Left ventricle myocardium inferior (tissue), 1 donor: ENCODE data around the gene ADK. TPM values are rescaled to one million over a fixed set of nuclear protein-coding genes. Genes with fewer than 3 reads are reported as not detected.

Experiments used
- DNase-seq: peaks from one replicate; pipeline ENCODE4 v3.0.0-alpha.2; 2020
- H3K27ac ChIP-seq: fragments of 200-600 bp; replicated peaks from 2 replicates; pipeline ENCODE4 v1.8.0; 2021
- H3K27me3 ChIP-seq: fragments of 200-600 bp; 2 replicates; pipeline ENCODE4 v1.8.0; 2021; ENCODE audit warnings: low read depth
- H3K36me3 ChIP-seq: fragments of 200-600 bp; 2 replicates; pipeline ENCODE4 v1.8.0; 2021
- H3K4me1 ChIP-seq: fragments of 200-600 bp; 2 replicates; pipeline ENCODE4 v1.8.0; 2021
- H3K4me3 ChIP-seq: fragments of 200-600 bp; 2 replicates; pipeline ENCODE4 v1.8.0; 2021; ENCODE audit warnings: mild to moderate bottlenecking, moderate library complexity
- H3K9me3 ChIP-seq: fragments of 200-600 bp; replicated peaks from 2 replicates; pipeline ENCODE4 v1.8.0; 2021
- intact Hi-C: fragments of 100-400 bp; cut with micrococcal nuclease; formaldehyde crosslinking; loops from one replicate; pipeline ENCODE4 v1.11.0; 2022
- total RNA-seq: library from RNA; stranded (reverse); fragmentation: NEBNext Ultra II Directional; extraction: Animal tissue kit (Norgen Biotek cat#: 25700); gene quantifications from one replicate; pipeline ENCODE4 v1.2.1, GENCODE V29; 2021
- TF ChIP-seq, protein P1 (sequence below): fragments of 200-600 bp; IDR thresholded peaks from 2 replicates; pipeline ENCODE4 v1.8.0; 2021; ENCODE audit warnings: antibody characterized with exemption, mild to moderate bottlenecking, borderline replicate concordance
- donor health status: DM: no; HTN: yes; CAD: no; lungs with severe emphysema.

ADK gene
- total RNA-seq, 1 donor from 2014 or later = 41.3 TPM

GRCh38 chr10:74500816-74501215 lies 349.8 kb downstream of the ADK start:
- intact Hi-C loops = no loop called here
- no peak for DNase-seq
- Histone ChIP-seq H3K27me3 (no peaks in the 10 kb centered on the region), H3K9me3 (peaks cover 5% of the 10 kb centered on the region), H3K4me3 (no peak overlapping the region), H3K36me3 (no peaks in the 10 kb centered on the region), H3K27ac (no peak overlapping the region), H3K4me1 (peaks cover 31% of the 10 kb centered on the region)
- TF ChIP-seq, protein P1, sequence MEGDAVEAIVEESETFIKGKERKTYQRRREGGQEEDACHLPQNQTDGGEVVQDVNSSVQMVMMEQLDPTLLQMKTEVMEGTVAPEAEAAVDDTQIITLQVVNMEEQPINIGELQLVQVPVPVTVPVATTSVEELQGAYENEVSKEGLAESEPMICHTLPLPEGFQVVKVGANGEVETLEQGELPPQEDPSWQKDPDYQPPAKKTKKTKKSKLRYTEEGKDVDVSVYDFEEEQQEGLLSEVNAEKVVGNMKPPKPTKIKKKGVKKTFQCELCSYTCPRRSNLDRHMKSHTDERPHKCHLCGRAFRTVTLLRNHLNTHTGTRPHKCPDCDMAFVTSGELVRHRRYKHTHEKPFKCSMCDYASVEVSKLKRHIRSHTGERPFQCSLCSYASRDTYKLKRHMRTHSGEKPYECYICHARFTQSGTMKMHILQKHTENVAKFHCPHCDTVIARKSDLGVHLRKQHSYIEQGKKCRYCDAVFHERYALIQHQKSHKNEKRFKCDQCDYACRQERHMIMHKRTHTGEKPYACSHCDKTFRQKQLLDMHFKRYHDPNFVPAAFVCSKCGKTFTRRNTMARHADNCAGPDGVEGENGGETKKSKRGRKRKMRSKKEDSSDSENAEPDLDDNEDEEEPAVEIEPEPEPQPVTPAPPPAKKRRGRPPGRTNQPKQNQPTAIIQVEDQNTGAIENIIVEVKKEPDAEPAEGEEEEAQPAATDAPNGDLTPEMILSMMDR = no peak

GRCh38 chr10:74502963-74503608 lies 352.1 kb downstream of the ADK start:
- intact Hi-C loops = no loop called here
- Histone ChIP-seq H3K27me3 (no peaks in the 10 kb centered on the region), H3K4me1 (peaks cover 31% of the 10 kb centered on the region), H3K9me3 (peaks cover 5% of the 10 kb centered on the region), H3K27ac (no peak overlapping the region), H3K4me3 (no peak overlapping the region), H3K36me3 (no peaks in the 10 kb centered on the region)
- no peak for DNase-seq
- TF ChIP-seq, protein P1 = no peak

DNA sequence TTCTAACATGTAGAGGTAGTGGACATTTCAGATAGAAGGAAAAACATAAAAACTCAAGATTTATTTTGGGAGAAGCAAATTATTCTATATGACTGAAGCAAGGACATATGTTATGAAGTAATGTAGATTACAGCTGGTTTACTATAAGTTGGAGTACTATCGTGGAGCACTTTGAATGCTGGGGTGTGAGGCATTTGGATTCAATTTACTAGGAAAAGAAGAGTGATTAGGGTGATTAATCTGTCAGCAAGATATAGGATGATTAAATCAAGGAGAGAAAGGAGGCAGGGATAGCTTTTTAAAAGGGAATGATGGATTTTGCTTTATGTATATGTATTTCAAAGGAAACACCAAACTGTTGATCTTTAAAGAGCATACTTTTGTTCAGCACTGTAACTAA lies 356.9 kb downstream of the ADK start:
- Histone ChIP-seq H3K36me3 (no peaks in the 10 kb centered on the region), H3K9me3 (peaks cover 30% of the 10 kb centered on the region), H3K4me3 (no peak overlapping the region), H3K27me3 (no peaks in the 10 kb centered on the region), H3K27ac (no peak overlapping the region), H3K4me1 (peaks cover 11% of the 10 kb centered on the region)
- intact Hi-C loops = no loop called here
- TF ChIP-seq, protein P1 = no peak
- DNase-seq = no peak

- Histone ChIP-seq H3K36me3 (no peaks in the 10 kb centered on the region), H3K4me3 (no peak overlapping the region), H3K27ac (no peak overlapping the region), H3K9me3 (peaks cover 55% of the 10 kb centered on the region), H3K27me3 (no peaks in the 10 kb centered on the region), H3K4me1 (no peaks in the 10 kb centered on the region)
- TF ChIP-seq, protein P1 = no peak
- intact Hi-C loops = no loop called here
- no peak for DNase-seq
These were observed 359.6 kb downstream of the ADK start for GRCh38 chr10:74510594-74510993.

DNA sequence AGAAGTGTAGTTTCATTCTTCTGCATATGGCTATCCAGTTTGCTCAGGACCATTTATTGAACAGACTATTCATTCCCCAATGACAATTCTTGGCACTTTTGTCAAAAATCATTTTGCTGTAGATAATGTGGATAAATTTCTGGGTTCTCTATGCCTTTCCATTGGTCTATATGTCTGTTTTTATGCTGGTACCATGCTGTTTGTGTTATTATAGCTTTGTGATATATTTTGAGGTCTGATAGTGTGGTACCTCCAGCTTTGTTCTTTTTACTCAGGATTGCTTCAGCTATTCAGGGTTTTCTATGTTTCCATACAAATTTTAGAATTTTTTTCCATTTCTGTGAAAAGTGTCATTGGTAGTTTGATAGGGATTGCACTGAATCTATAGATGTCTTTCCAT lies 360.0 kb downstream of the ADK start:
- TF ChIP-seq, protein P1 = no peak
- Histone ChIP-seq H3K27ac (no peak overlapping the region), H3K4me3 (no peak overlapping the region), H3K36me3 (no peaks in the 10 kb centered on the region), H3K4me1 (no peaks in the 10 kb centered on the region), H3K9me3 (peaks cover 55% of the 10 kb centered on the region), H3K27me3 (no peaks in the 10 kb centered on the region)
- no peak for DNase-seq
- intact Hi-C loops = no loop called here
